Activated T-cell treated with anti-CD3 and anti-CD28 coated beads for 24 hours (primary cell): ENCODE measurements around the gene SREBF1.
A peak's percentile ranks its signal among the peaks of the same experiment; 100 is the strongest.

Experiments
- DNase-seq: peaks from one replicate; pipeline ENCODE4 v3.0.0-alpha.2; 2020; ENCODE audit warnings: low read depth

SREBF1 gene

GRCh38 chr17:17857496-17857895 is 20.7 kb upstream of the SREBF1 start:
- DNase-seq, result no peak

- DNase-seq, result no peak
Measured at GRCh38 chr17:17856386-17856785, 19.6 kb upstream of the SREBF1 start.

GRCh38 chr17:17855976-17856375 is 19.2 kb upstream of the SREBF1 start:
- no peak for DNase-seq

- DNase-seq, result no peak
Measured at GRCh38 chr17:17853811-17854447, 17.1 kb upstream of the SREBF1 start.

- no peak for DNase-seq
Measured at GRCh38 chr17:17852930-17853329, 16.1 kb upstream of the SREBF1 start.

GRCh38 chr17:17851103-17852002 is 14.6 kb upstream of the SREBF1 start:
- no peak for DNase-seq

GRCh38 chr17:17849845-17850373 is 13.1 kb upstream of the SREBF1 start:
- peak; percentile 30 for DNase-seq

- peak; percentile 81 for DNase-seq
Measured at GRCh38 chr17:17849147-17849820, 12.5 kb upstream of the SREBF1 start.

GRCh38 chr17:17848311-17849082 is 11.7 kb upstream of the SREBF1 start:
- no peak for DNase-seq

- no peak for DNase-seq
Measured at GRCh38 chr17:17847726-17848125, 10.9 kb upstream of the SREBF1 start.

- no peak for DNase-seq
Measured at GRCh38 chr17:17847118-17847689, 10.4 kb upstream of the SREBF1 start.

GRCh38 chr17:17846645-17847044 is 9.9 kb upstream of the SREBF1 start:
- DNase-seq, result no peak

- no peak for DNase-seq
Measured at GRCh38 chr17:17846003-17846402, 9.2 kb upstream of the SREBF1 start.

GRCh38 chr17:17845046-17845775 is 8.4 kb upstream of the SREBF1 start:
- no peak for DNase-seq

GRCh38 chr17:17844500-17844899 is 7.7 kb upstream of the SREBF1 start:
- no peak for DNase-seq

- DNase-seq, result no peak
Measured at GRCh38 chr17:17844079-17844478, 7.3 kb upstream of the SREBF1 start.

GRCh38 chr17:17843096-17843495 is 6.3 kb upstream of the SREBF1 start:
- no peak for DNase-seq

GRCh38 chr17:17842111-17842876 is 5.5 kb upstream of the SREBF1 start:
- no peak for DNase-seq

GRCh38 chr17:17841601-17842025 is 4.8 kb upstream of the SREBF1 start:
- no peak for DNase-seq
